ENCODE data around the gene ANKLE1.

DNA sequence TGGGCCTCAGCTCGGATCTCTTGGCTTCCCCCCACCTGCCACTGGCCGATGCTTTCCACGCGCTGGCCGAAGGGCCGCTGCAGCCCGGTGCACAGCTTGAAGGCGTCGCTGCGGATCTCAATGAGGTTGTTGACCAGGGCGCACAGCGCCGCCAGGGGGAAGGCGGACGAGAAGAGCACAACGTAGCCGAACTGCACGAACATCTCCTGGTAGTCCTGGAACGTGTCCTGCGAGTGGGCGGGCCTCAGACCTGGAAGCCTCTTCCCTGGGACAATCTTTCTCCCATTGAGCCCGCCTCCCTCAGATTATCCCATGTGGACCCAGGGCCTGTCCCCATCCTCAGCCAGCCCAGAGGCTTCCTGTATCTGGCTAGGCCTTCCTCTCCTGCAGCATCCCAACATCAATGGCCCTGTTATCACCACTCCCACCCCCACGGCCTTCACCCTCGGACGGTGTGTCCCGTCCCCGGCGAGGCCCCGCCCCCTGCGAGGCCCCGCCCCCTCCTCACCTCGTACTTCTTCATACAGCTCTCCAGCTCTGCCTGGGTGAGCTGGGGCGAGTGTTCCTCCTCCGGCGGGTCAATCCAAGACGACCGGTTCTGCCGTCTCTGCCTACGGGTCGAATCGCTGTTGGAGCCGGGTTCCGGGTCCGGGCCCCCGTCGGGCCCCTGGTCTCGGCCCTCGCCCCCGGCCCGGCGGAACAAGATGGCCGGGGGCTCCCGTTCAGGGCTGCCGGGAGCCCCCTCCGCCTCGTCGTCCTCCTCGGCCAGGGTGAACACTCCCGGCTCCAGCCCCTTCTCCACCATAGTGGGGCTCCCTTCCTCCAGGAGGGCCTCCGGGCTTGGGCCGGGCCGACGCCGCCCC lies 46.2 kb downstream of the ANKLE1 start:
- no peak for TF ChIP-seq BACH2 (CRISPR knock-in tag; IDR thresholded peaks at IDR 0.05; ENCODE audit: borderline replicate concordance)
- no peak for TF ChIP-seq PPARA (CRISPR knock-in tag; IDR thresholded peaks at IDR 0.05; ENCODE audit: borderline replicate concordance)
- TF ChIP-seq ARNTL (CRISPR knock-in tag; IDR thresholded peaks at IDR 0.05; ENCODE audit: borderline replicate concordance, low read depth), result no peak
- TF ChIP-seq, protein P1, sequence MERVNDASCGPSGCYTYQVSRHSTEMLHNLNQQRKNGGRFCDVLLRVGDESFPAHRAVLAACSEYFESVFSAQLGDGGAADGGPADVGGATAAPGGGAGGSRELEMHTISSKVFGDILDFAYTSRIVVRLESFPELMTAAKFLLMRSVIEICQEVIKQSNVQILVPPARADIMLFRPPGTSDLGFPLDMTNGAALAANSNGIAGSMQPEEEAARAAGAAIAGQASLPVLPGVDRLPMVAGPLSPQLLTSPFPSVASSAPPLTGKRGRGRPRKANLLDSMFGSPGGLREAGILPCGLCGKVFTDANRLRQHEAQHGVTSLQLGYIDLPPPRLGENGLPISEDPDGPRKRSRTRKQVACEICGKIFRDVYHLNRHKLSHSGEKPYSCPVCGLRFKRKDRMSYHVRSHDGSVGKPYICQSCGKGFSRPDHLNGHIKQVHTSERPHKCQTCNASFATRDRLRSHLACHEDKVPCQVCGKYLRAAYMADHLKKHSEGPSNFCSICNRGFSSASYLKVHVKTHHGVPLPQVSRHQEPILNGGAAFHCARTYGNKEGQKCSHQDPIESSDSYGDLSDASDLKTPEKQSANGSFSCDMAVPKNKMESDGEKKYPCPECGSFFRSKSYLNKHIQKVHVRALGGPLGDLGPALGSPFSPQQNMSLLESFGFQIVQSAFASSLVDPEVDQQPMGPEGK (CRISPR knock-in tag; IDR thresholded peaks at IDR 0.05; ENCODE audit: borderline replicate concordance), result no peak
- no peak for TF ChIP-seq ZFP30 (CRISPR knock-in tag; IDR thresholded peaks at IDR 0.05)
- TF ChIP-seq TCF4 (CRISPR knock-in tag; IDR thresholded peaks at IDR 0.05; ENCODE audit: borderline replicate concordance), result no peak
- TF ChIP-seq ESRRG (CRISPR knock-in tag; IDR thresholded peaks at IDR 0.05), result no peak
- no peak for TF ChIP-seq CSDC2 (CRISPR knock-in tag; IDR thresholded peaks at IDR 0.05)
- TF ChIP-seq, protein P2, sequence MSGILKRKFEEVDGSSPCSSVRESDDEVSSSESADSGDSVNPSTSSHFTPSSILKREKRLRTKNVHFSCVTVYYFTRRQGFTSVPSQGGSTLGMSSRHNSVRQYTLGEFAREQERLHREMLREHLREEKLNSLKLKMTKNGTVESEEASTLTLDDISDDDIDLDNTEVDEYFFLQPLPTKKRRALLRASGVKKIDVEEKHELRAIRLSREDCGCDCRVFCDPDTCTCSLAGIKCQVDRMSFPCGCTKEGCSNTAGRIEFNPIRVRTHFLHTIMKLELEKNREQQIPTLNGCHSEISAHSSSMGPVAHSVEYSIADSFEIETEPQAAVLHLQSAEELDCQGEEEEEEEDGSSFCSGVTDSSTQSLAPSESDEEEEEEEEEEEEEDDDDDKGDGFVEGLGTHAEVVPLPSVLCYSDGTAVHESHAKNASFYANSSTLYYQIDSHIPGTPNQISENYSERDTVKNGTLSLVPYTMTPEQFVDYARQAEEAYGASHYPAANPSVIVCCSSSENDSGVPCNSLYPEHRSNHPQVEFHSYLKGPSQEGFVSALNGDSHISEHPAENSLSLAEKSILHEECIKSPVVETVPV (CRISPR knock-in tag; IDR thresholded peaks at IDR 0.05), result no peak
- TF ChIP-seq SNAI2 (CRISPR knock-in tag; IDR thresholded peaks at IDR 0.05), result no peak
